GM19239 (cell line): Measurements from ENCODE around the gene MARK3.
A peak's percentile ranks its signal among the peaks of the same experiment; 100 is the strongest.
"Not testable (repeated sequence)": the region's sequence is repeated elsewhere in the genome, so short reads cannot be mapped to it uniquely, and the experiment has no call there.

ENCODE experiments used
- DNase-seq: peaks from one replicate; pipeline ENCODE4 v3.0.0; 2011; ENCODE audit warnings: low spot score; ENCODE audit not compliant: insufficient read length
- FAIRE-seq: peaks from 2 replicates; lab custom pipeline; 2011; peaks lifted over from hg19 to GRCh38; lab: Jason Lieb, UNC

The MARK3 gene

GRCh38 chr14:103521951-103522563, 136.8 kb downstream of the MARK3 start:
- no peak for FAIRE-seq

GRCh38 chr14:103522649-103523574, 137.7 kb downstream of the MARK3 start, which contains the start of gene CKB:
TSS of gene CKB (minus strand) at chr14:103522830. CDS start at chr14:103522493, 337 bp downstream.
- DNase-seq, result no peak
- FAIRE-seq, result no peak

More at GRCh38 chr14:103521951-103522563, 136.8 kb downstream of the MARK3 start:
- no peak for DNase-seq

GRCh38 chr14:103523575-103523954, 138.3 kb downstream of the MARK3 start:
- FAIRE-seq, result no peak
- no peak for DNase-seq

- DNase-seq (no peak), FAIRE-seq (no peak)
Measured at GRCh38 chr14:103524002-103524935, 139.1 kb downstream of the MARK3 start.

GRCh38 chr14:103525430-103526246, 140.4 kb downstream of the MARK3 start:
- DNase-seq, FAIRE-seq: not testable (repeated sequence)

- FAIRE-seq (no peak), DNase-seq (no peak)
Measured at GRCh38 chr14:103526247-103526913, 141.2 kb downstream of the MARK3 start.

- DNase-seq (no peak), FAIRE-seq (no peak)
Measured at GRCh38 chr14:103526914-103527248, 141.7 kb downstream of the MARK3 start.

GRCh38 chr14:103527408-103528145, 142.4 kb downstream of the MARK3 start:
- FAIRE-seq, result peak; percentile 84
- DNase-seq, result peak; percentile 67

GRCh38 chr14:103528146-103528586, 143.0 kb downstream of the MARK3 start:
- no peak for DNase-seq
- FAIRE-seq, result no peak

GRCh38 chr14:103528587-103529382, 143.6 kb downstream of the MARK3 start, which contains the start of gene TRMT61A:
TSS of gene TRMT61A (plus strand) at chr14:103529196. CDS start at chr14:103529979, 783 bp downstream.
- DNase-seq (peak; percentile 96), FAIRE-seq (peak; percentile 83)

GRCh38 chr14:103529383-103530365, 144.5 kb downstream of the MARK3 start:
- no peak for DNase-seq
- no peak for FAIRE-seq

- no peak for DNase-seq
- no peak for FAIRE-seq
Measured at GRCh38 chr14:103530390-103530789, 145.2 kb downstream of the MARK3 start.

GRCh38 chr14:103530831-103531230, 145.6 kb downstream of the MARK3 start:
- FAIRE-seq (no peak), DNase-seq (no peak)

- DNase-seq (no peak), FAIRE-seq (no peak)
Measured at GRCh38 chr14:103531421-103532215, 146.4 kb downstream of the MARK3 start.
